IMR-90 (cell line): ENCODE data around the gene CPB1. TPM values are rescaled to one million over a fixed set of nuclear protein-coding genes. Genes with fewer than 3 reads are reported as not detected.

Experiments used
- ATAC-seq: fragments of 200-7000 bp; cut with Tn5 transposase; 2 replicates; pipeline ENCODE4 v1.9.1; 2020; ENCODE audit warnings: low read depth, mild to moderate bottlenecking, moderate library complexity
- BruUV-seq: library from RNA; stranded (reverse); fragments of 400-500 nt; replicated peaks from 2 replicates; lab custom pipeline; 2021; lab: Mats Ljungman, UMichigan
- CTCF ChIA-PET: fragments of 300-600 bp; formaldehyde crosslinking; extraction: SDS; loops from one replicate; lab custom pipeline; 2021; ENCODE audit warnings: antibody characterized with exemption; lab: Yijun Ruan, JAX
- POLR2A ChIA-PET: fragments of 300-600 bp; sonication (Branson Sonifier 250); formaldehyde crosslinking; loops from one replicate; lab custom pipeline; 2022; ENCODE audit warnings: antibody characterized with exemption; ENCODE audit not compliant: unreplicated experiment; lab: Charles Lee
- DNase-seq: peaks from one replicate; pipeline ENCODE4 v3.0.0; 2013
- H2AFZ ChIP-seq: replicated peaks from 2 replicates; pipeline ENCODE3; 2013; ENCODE audit warnings: low read length, mild to moderate bottlenecking; ENCODE audit not compliant: poor library complexity
- H2AK5ac ChIP-seq: 2 replicates; pipeline ENCODE4 v1.6.1; 2013; ENCODE audit warnings: low read depth, low read length, inconsistent platforms
- H2AK9ac ChIP-seq: replicated peaks from 2 replicates; pipeline ENCODE3; 2013; ENCODE audit warnings: mild to moderate bottlenecking, low read depth, low read length, moderate library complexity; ENCODE audit not compliant: poor library complexity
- H2BK120ac ChIP-seq: 2 replicates; pipeline ENCODE4 v1.6.1; 2013; ENCODE audit warnings: low read depth, low read length, inconsistent platforms
- H2BK15ac ChIP-seq: 3 replicates; pipeline ENCODE4 v1.6.1; 2013; ENCODE audit warnings: low read depth, low read length, inconsistent platforms
- H2BK20ac ChIP-seq: 2 replicates; pipeline ENCODE4 v1.6.1; 2013; ENCODE audit warnings: low read depth, mild to moderate bottlenecking, inconsistent platforms, low read length, moderate library complexity
- H2BK5ac ChIP-seq: 2 replicates; pipeline ENCODE4 v1.6.1; 2013; ENCODE audit warnings: mild to moderate bottlenecking, low read depth, low read length, inconsistent platforms; ENCODE audit not compliant: poor library complexity, severe bottlenecking
- H3K14ac ChIP-seq: replicated peaks from 2 replicates; pipeline ENCODE4 v1.6.1; 2013; ENCODE audit warnings: low read depth, low read length, inconsistent platforms
- H3K18ac ChIP-seq: 2 replicates; pipeline ENCODE4 v1.6.1; 2013; ENCODE audit warnings: low read depth, low read length, control low read depth
- H3K23ac ChIP-seq: 2 replicates; pipeline ENCODE4 v1.6.1; 2013; ENCODE audit warnings: low read depth, low read length, inconsistent platforms
- H3K27ac ChIP-seq: 2 replicates; pipeline ENCODE4 v1.5.1; 2013; ENCODE audit warnings: mild to moderate bottlenecking, control low read depth, low read length; ENCODE audit not compliant: insufficient read depth
- H3K27me3 ChIP-seq: 2 replicates; pipeline ENCODE4 v1.6.1; 2013; ENCODE audit warnings: low read length; ENCODE audit not compliant: control insufficient read depth, insufficient read depth
- H3K36me3 ChIP-seq: 2 replicates; pipeline ENCODE4 v1.6.1; 2013; ENCODE audit warnings: low read length, mixed read lengths; ENCODE audit not compliant: control insufficient read depth, insufficient read depth
- H3K4ac ChIP-seq: 2 replicates; pipeline ENCODE4 v1.6.1; 2013; ENCODE audit warnings: low read depth, low read length, inconsistent platforms
- H3K4me1 ChIP-seq: 2 replicates; pipeline ENCODE4 v1.6.1; 2013; ENCODE audit warnings: low read length, mixed read lengths; ENCODE audit not compliant: control insufficient read depth, insufficient read depth
- H3K4me2 ChIP-seq: 2 replicates; pipeline ENCODE4 v1.6.1; 2013; ENCODE audit warnings: low read depth, mild to moderate bottlenecking, control low read depth, low read length, moderate library complexity
- H3K4me3 ChIP-seq: 2 replicates; pipeline ENCODE4 v1.5.1; 2013; ENCODE audit warnings: low read depth, mild to moderate bottlenecking, control low read depth, low read length, moderate library complexity; ENCODE audit not compliant: insufficient read depth
- H3K56ac ChIP-seq: 2 replicates; pipeline ENCODE4 v1.6.1; 2013; ENCODE audit warnings: low read length, inconsistent platforms; ENCODE audit not compliant: insufficient read depth; ENCODE audit errors: extremely low read depth
- H3K79me1 ChIP-seq, 2 experiments: 2 replicates each; pipeline ENCODE4 v1.6.1; 2013; ENCODE audit warnings: low read length in 2 of 2, inconsistent platforms in 1 of 2, low read depth in 1 of 2
- H3K9ac ChIP-seq: 2 replicates; pipeline ENCODE4 v1.6.1; 2013; ENCODE audit warnings: low read depth, low read length, control low read depth
- H3K9me1 ChIP-seq: 2 replicates; pipeline ENCODE4 v1.6.1; 2013; ENCODE audit warnings: low read length, inconsistent platforms; ENCODE audit not compliant: insufficient read depth
- H3K9me3 ChIP-seq: 2 replicates; pipeline ENCODE4 v1.6.1; 2013; ENCODE audit warnings: low read length; ENCODE audit not compliant: control insufficient read depth, insufficient read depth
- H4K20me1 ChIP-seq: 2 replicates; pipeline ENCODE4 v1.6.1; 2013; ENCODE audit warnings: low read length, inconsistent platforms; ENCODE audit not compliant: insufficient read depth
- H4K5ac ChIP-seq: 2 replicates; pipeline ENCODE4 v1.6.1; 2013; ENCODE audit warnings: mild to moderate bottlenecking, low read depth, low read length, control low read depth
- H4K8ac ChIP-seq, 2 experiments: 2 replicates each; pipeline ENCODE4 v1.6.1; 2013; ENCODE audit warnings: low read depth in 2 of 2, low read length in 2 of 2, control low read depth in 1 of 2, inconsistent platforms in 1 of 2
- H4K91ac ChIP-seq: 2 replicates; pipeline ENCODE4 v1.6.1; 2013; ENCODE audit warnings: low read depth, low read length, inconsistent platforms; ENCODE audit not compliant: insufficient read depth
- CHD1 ChIP-seq: IDR thresholded peaks from 2 replicates; pipeline ENCODE4 v1.6.1; 2012; ENCODE audit warnings: low read depth, low read length, improper control_type of control experiment
- NFE2L2 ChIP-seq: fragments of 150-350 bp; IDR thresholded peaks from 2 replicates; pipeline ENCODE4 v1.6.1; 2016; ENCODE audit warnings: low read depth, mild to moderate bottlenecking, low read length
- WGBS, 2 experiments: methylation state at CpG; one replicate each; pipeline versions ENCODE4 v1.1.5 to v1.1.7; 2013; ENCODE audit warnings: missing lambda C conversion rate in 2 of 2; ENCODE audit not compliant: insufficient read length in 1 of 2; ENCODE audit errors: extremely low coverage in 2 of 2; 5-methylcytosine and 5-hydroxymethylcytosine counted together
- dilution Hi-C: fragments of 300-500 bp; cut with HindIII; formaldehyde crosslinking; loops from one replicate; pipeline ENCODE4 v1.14.3; 2018; ENCODE audit warnings: low sequenced_read_pairs; ENCODE audit not compliant: unreplicated experiment
- in situ Hi-C: fragments of 300-500 bp; cut with MboI; formaldehyde crosslinking; loops from 3 replicates; pipeline ENCODE4 v1.14.3; 2019; ENCODE audit warnings: low sequenced_read_pairs, inconsistent platforms, mixed read lengths
- intact Hi-C: fragments of 100-400 bp; cut with micrococcal nuclease; formaldehyde crosslinking; loops from 2 replicates; pipeline ENCODE4 v1.10.0; 2022
- polyA plus RNA-seq, 3 experiments: library from polyadenylated mRNA; depleted of rRNA; stranded (reverse); fragments of >200 nt; gene quantifications; 2 replicates each; pipeline ENCODE4 v1.2.3, GENCODE V29; 2012; ENCODE audit warnings: low replicate concordance in 1 of 3
- total RNA-seq: library from RNA; depleted of rRNA; stranded (reverse); fragments of >200 nt; gene quantifications from 2 replicates; pipeline ENCODE4 v1.2.3, GENCODE V29; 2012
- TF ChIP-seq, protein P1 (sequence below): fragments of 150-350 bp; IDR thresholded peaks from 2 replicates; pipeline ENCODE4 v1.6.1; 2016; ENCODE audit warnings: low read depth, mild to moderate bottlenecking, low read length, moderate library complexity, borderline replicate concordance

The CPB1 gene
- total and polyA plus RNA-seq, 2 of the 4 experiments (the other 2 are of a cell fraction): not detected

- H3K14ac ChIP-seq: no peak overlapping the region
- no peak overlapping the region for H2AK9ac ChIP-seq
- ATAC-seq (no peak), DNase-seq (no peak)
- H3K56ac ChIP-seq: no peak overlapping the region
- TF ChIP-seq, protein P1, sequence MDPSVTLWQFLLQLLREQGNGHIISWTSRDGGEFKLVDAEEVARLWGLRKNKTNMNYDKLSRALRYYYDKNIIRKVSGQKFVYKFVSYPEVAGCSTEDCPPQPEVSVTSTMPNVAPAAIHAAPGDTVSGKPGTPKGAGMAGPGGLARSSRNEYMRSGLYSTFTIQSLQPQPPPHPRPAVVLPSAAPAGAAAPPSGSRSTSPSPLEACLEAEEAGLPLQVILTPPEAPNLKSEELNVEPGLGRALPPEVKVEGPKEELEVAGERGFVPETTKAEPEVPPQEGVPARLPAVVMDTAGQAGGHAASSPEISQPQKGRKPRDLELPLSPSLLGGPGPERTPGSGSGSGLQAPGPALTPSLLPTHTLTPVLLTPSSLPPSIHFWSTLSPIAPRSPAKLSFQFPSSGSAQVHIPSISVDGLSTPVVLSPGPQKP: no peak
- no peak for TF ChIP-seq CHD1
- TF ChIP-seq NFE2L2: no peak
- no peak overlapping the region for H3K4ac ChIP-seq
- no peak overlapping the region for H3K4me2 ChIP-seq
- H3K79me1 ChIP-seq: no peaks in the 10 kb centered on the region
- 80% methylated on average over 1 of the region's 9 CpGs; no CpG with 5 or more reads in 1 of the 2 experiments for WGBS, 2 experiments
- in situ Hi-C loops: no loop called here
- intact Hi-C loops: no loop called here
- CTCF ChIA-PET: interaction anchor here (0.6 to 1.4 kb wide), 2 partner anchors 10 to 37 kb away, joined by 3 to 6 read pairs; no protein-coding TSS in a partner anchor
- no peak overlapping the region for H4K91ac ChIP-seq
- H2AK5ac ChIP-seq: no peak overlapping the region
- H3K23ac ChIP-seq: no peak overlapping the region
- no peak overlapping the region for H3K4me3 ChIP-seq
- H4K8ac ChIP-seq: no peak overlapping the region
- no peaks in the 10 kb centered on the region for H3K27me3 ChIP-seq
- H3K9ac ChIP-seq: no peak overlapping the region
- 0 out of 2 replicates have a peak, but pooled peaks cover 3% of the 10 kb centered on the region for H3K9me1 ChIP-seq
- H4K5ac ChIP-seq: no peak overlapping the region
- no peak overlapping the region for H2BK15ac ChIP-seq
- no peak overlapping the region for H2AFZ ChIP-seq
- no peak overlapping the region for H3K27ac ChIP-seq
- no peaks in the 10 kb centered on the region for H3K9me3 ChIP-seq
- POLR2A ChIA-PET: no interaction called here
- H4K20me1 ChIP-seq: no peaks in the 10 kb centered on the region
- dilution Hi-C loops: no loop called here
- no peak overlapping the region for H2BK20ac ChIP-seq
- H3K36me3 ChIP-seq: no peaks in the 10 kb centered on the region
- no peak overlapping the region for H2BK5ac ChIP-seq
- no peak overlapping the region for H2BK120ac ChIP-seq
- H3K4me1 ChIP-seq: no peaks in the 10 kb centered on the region; the same call in 1 of the 2 replicates
- no peak overlapping the region for H3K18ac ChIP-seq
- no TSS peak for BruUV-seq
Measured at GRCh38 chr3:148873270-148873927, 45.8 kb downstream of the CPB1 start.
